Mesothelial cell of epicardium (in vitro differentiated cells): ENCODE data around the gene DGKI. TPM values are rescaled to one million over a fixed set of nuclear protein-coding genes. Genes with fewer than 3 reads are reported as not detected.
A peak's percentile ranks its signal among the peaks of the same experiment; 100 is the strongest.

Source experiments
- DNase-seq, 2 experiments: peaks; one replicate each; pipeline ENCODE4 v3.0.0; 2021; ENCODE audit warnings: low spot score in 2 of 2; ENCODE audit not compliant: unreplicated experiment in 2 of 2
- H3K27ac Mint-ChIP-seq: 2 replicates; pipeline ENCODE4 v1.8.0; 2021; ENCODE audit warnings: mixed read lengths
- H3K27me3 Mint-ChIP-seq: 2 replicates; pipeline ENCODE4 v1.8.0; 2021; ENCODE audit warnings: low read depth, mixed read lengths
- H3K36me3 Mint-ChIP-seq: 2 replicates; pipeline ENCODE4 v1.8.0; 2021; ENCODE audit warnings: mixed read lengths
- H3K4me1 Mint-ChIP-seq: 2 replicates; pipeline ENCODE4 v1.8.0; 2021; ENCODE audit warnings: mixed read lengths
- H3K4me3 Mint-ChIP-seq: 2 replicates; pipeline ENCODE4 v1.8.0; 2021; ENCODE audit warnings: mild to moderate bottlenecking, moderate library complexity, mixed read lengths
- H3K9me3 Mint-ChIP-seq: 2 replicates; pipeline ENCODE4 v1.8.0; 2021; ENCODE audit warnings: mixed read lengths
- total RNA-seq: library from RNA; stranded (reverse); gene quantifications from 3 replicates; pipeline ENCODE4 v1.2.1, GENCODE V29; 2021
- TF ChIP-seq, protein P1 (sequence below): fragments of 200-600 bp; sonication (generic); IDR thresholded peaks from one replicate; pipeline ENCODE4 v1.5.0; 2021; ENCODE audit warnings: antibody characterized with exemption; ENCODE audit not compliant: unreplicated experiment

DGKI gene
- total RNA-seq, 1 donor from 2014 or later: 2.0 TPM

GRCh38 chr7:137579913-137580640 lies 266.7 kb downstream of the DGKI start:
- Mint-ChIP-seq H3K36me3 (no peaks in the 10 kb centered on the region), H3K4me1 (peaks cover 25% of the 10 kb centered on the region), H3K4me3 (no peak overlapping the region), H3K27ac (no peak overlapping the region), H3K9me3 (peaks cover 11% of the 10 kb centered on the region), H3K27me3 (no peaks in the 10 kb centered on the region)
- no peak for DNase-seq
- TF ChIP-seq, protein P1, sequence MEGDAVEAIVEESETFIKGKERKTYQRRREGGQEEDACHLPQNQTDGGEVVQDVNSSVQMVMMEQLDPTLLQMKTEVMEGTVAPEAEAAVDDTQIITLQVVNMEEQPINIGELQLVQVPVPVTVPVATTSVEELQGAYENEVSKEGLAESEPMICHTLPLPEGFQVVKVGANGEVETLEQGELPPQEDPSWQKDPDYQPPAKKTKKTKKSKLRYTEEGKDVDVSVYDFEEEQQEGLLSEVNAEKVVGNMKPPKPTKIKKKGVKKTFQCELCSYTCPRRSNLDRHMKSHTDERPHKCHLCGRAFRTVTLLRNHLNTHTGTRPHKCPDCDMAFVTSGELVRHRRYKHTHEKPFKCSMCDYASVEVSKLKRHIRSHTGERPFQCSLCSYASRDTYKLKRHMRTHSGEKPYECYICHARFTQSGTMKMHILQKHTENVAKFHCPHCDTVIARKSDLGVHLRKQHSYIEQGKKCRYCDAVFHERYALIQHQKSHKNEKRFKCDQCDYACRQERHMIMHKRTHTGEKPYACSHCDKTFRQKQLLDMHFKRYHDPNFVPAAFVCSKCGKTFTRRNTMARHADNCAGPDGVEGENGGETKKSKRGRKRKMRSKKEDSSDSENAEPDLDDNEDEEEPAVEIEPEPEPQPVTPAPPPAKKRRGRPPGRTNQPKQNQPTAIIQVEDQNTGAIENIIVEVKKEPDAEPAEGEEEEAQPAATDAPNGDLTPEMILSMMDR: no peak

DNA sequence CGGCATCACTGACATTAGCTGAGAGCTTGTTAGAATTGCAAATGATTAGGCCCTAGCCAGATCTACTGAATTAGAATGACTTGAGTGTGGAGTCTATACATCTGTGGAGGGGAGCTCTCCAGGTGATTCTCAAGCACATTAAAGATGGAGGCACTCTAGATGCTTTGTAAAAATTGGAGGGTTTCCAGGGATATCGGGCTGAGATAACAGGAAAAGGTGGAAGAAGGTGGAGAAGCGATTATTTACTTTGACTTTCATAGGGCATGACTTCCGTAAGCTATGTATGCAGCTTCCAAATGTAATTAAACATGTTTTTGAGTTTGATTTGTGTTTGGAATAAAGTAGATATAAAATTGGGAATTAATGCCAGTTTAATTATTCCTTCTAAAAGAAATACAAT lies 268.2 kb downstream of the DGKI start:
- Mint-ChIP-seq H3K4me3 (no peak overlapping the region), H3K36me3 (no peaks in the 10 kb centered on the region), H3K4me1 (peaks cover 23% of the 10 kb centered on the region), H3K27me3 (no peaks in the 10 kb centered on the region), H3K27ac (no peak overlapping the region), H3K9me3 (peaks cover 7% of the 10 kb centered on the region)
- TF ChIP-seq, protein P1: no peak
- DNase-seq: no peak

DNA sequence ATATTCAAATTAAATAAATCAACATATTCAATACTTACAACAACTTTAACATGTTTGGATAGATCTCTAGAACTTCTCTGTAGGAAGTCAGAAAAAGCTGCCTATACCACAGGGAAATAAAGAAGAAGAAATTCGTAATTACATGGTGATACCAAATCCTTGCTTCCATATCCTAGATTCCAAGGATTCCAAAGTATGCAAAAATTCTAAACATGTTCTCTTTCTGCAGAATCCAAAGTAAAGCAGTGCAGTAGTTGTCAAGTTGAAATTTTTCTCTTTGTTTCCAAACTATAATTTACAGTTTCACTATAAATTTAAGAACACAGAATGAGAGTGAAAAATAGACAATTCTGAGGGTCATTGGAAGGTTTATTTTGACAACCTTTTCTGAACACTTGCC lies 269.6 kb downstream of the DGKI start:
- peaks cover 13% of the 10 kb centered on the region for H3K4me1 Mint-ChIP-seq
- TF ChIP-seq, protein P1: no peak

DNA sequence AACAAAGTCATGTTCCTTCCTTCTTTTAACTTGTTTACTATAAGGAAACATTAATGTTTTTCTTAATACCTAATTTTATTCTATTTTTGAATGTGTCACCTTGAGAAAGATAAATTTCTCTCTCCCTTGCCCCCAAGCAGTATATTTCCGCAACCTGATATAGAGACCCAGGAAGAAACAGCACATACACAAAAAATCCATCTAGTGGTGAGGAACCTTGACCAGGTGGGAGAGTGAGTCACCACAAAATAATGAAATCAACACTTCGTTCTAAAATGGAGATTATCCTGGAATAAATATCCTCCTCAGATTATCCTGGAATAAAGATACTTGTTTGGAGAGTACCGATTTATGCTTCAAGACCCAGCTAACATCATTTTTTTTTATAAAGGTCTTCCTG lies 270.3 kb downstream of the DGKI start:
- H3K27me3 Mint-ChIP-seq: no peaks in the 10 kb centered on the region

More for the DNA sequence above, 269.6 kb downstream of the DGKI start:
- Mint-ChIP-seq H3K4me3 (no peak overlapping the region), H3K27me3 (no peaks in the 10 kb centered on the region), H3K9me3 (peaks cover 7% of the 10 kb centered on the region), H3K27ac (peak overlapping the region; percentile 85), H3K36me3 (no peaks in the 10 kb centered on the region)
- DNase-seq: no peak

GRCh38 chr7:137574812-137575211 lies 272.0 kb downstream of the DGKI start:
- no peak overlapping the region for H3K4me3 Mint-ChIP-seq
- H3K9me3 Mint-ChIP-seq: peaks cover 7% of the 10 kb centered on the region
- no peak for DNase-seq
- no peaks in the 10 kb centered on the region for H3K27me3 Mint-ChIP-seq
- peaks cover 13% of the 10 kb centered on the region for H3K4me1 Mint-ChIP-seq
- TF ChIP-seq, protein P1: no peak
- no peak overlapping the region for H3K27ac Mint-ChIP-seq
- no peaks in the 10 kb centered on the region for H3K36me3 Mint-ChIP-seq

More for the DNA sequence above, 270.3 kb downstream of the DGKI start:
- Mint-ChIP-seq H3K4me1 (peaks cover 13% of the 10 kb centered on the region), H3K9me3 (peaks cover 7% of the 10 kb centered on the region), H3K36me3 (no peaks in the 10 kb centered on the region), H3K27ac (no peak overlapping the region), H3K4me3 (no peak overlapping the region)
- DNase-seq: no peak
- TF ChIP-seq, protein P1: no peak
